Coronary artery (tissue), 2 donors: ENCODE results near the gene EBI3.
"Not testable (repeated sequence)": the region's sequence is repeated elsewhere in the genome, so short reads cannot be mapped to it uniquely, and the experiment has no call there.

ENCODE experiments used
- DNase-seq: peaks from one replicate; pipeline ENCODE4 v3.0.0-alpha.2; 2017; ENCODE audit warnings: low spot score
- H3K27ac ChIP-seq, 2 donors: fragments of 200-600 bp; sonication (generic); one replicate each; pipeline ENCODE4 v1.5.1; 2016 to 2019
- H3K4me3 ChIP-seq: fragments of 200-600 bp; sonication (generic); 2 replicates; pipeline ENCODE4 v1.5.1; 2016; ENCODE audit warnings: mild to moderate bottlenecking, moderate library complexity
- CTCF ChIP-seq: fragments of 200-600 bp; sonication (generic); IDR thresholded peaks from one replicate; pipeline ENCODE4 v1.5.1; 2019; ENCODE audit warnings: antibody characterized with exemption

EBI3 gene

GRCh38 chr19:4186087-4186993 is 43.0 kb upstream of the EBI3 start:
- DNase-seq, result no peak
- no peak for TF ChIP-seq CTCF
- no peak overlapping the region for H3K27ac ChIP-seq

GRCh38 chr19:4187313-4188122 is 41.8 kb upstream of the EBI3 start:
- no peak for DNase-seq
- H3K27ac ChIP-seq, result no peak overlapping the region
- H3K4me3 ChIP-seq, result no peak overlapping the region
- no peak for TF ChIP-seq CTCF

More at GRCh38 chr19:4186087-4186993, 43.0 kb upstream of the EBI3 start:
- H3K4me3 ChIP-seq, result no peak overlapping the region

- no peak for TF ChIP-seq CTCF
- no peak overlapping the region for H3K27ac ChIP-seq
- H3K4me3 ChIP-seq, result no peak overlapping the region
- DNase-seq, result no peak
These were observed 39.7 kb upstream of the EBI3 start for GRCh38 chr19:4189641-4190040.

- H3K4me3 ChIP-seq, DNase-seq, H3K27ac ChIP-seq: not testable (repeated sequence)
These were observed 36.8 kb upstream of the EBI3 start for GRCh38 chr19:4192537-4192936.

GRCh38 chr19:4194353-4194752 is 35.0 kb upstream of the EBI3 start:
- Histone ChIP-seq H3K4me3 (no peak overlapping the region), H3K27ac (no peak overlapping the region)
- DNase-seq, result no peak
- TF ChIP-seq CTCF, result no peak

GRCh38 chr19:4196009-4196408 is 33.3 kb upstream of the EBI3 start:
- Histone ChIP-seq H3K27ac (no peak overlapping the region), H3K4me3 (no peak overlapping the region)
- no peak for DNase-seq
- TF ChIP-seq CTCF, result no peak

GRCh38 chr19:4196587-4197148 is 32.7 kb upstream of the EBI3 start:
- TF ChIP-seq CTCF, result no peak
- H3K4me3 ChIP-seq, result no peak overlapping the region
- DNase-seq, result no peak
- H3K27ac ChIP-seq, result no peak overlapping the region
